ENCODE data around the gene ARL15.

ARL15 gene

GRCh38 chr5:54227109-54227508 lies 83.3 kb downstream of the ARL15 start:
- Histone ChIP-seq H3K4me3 (ENCODE audit: low read length) (no peak overlapping the region), H4K20me1 (ENCODE audit: insufficient read depth, low read length) (no peaks in the 10 kb centered on the region), H3K9me3 (ENCODE audit: insufficient read depth, low read length) (no peaks in the 10 kb centered on the region), H3K4me2 (ENCODE audit: low read length) (no peak overlapping the region), H3K27me3 (ENCODE audit: low read depth, low read length) (no peaks in the 10 kb centered on the region), H3K27ac (ENCODE audit: low read length) (no peak overlapping the region), H3K9ac (ENCODE audit: low read length) (no peak overlapping the region), H3K4me1 (ENCODE audit: low read length) (peaks cover 4% of the 10 kb centered on the region; the same call in 1 of the 2 replicates), H3K36me3 (replicated peaks; ENCODE audit: low read depth, low read length) (no peaks in the 10 kb centered on the region), H2AFZ (ENCODE audit: low read depth, low read length) (no peak overlapping the region), H3K79me2 (ENCODE audit: low read length) (no peaks in the 10 kb centered on the region)
- TF ChIP-seq EZH2phosphoT487 (IDR thresholded peaks at IDR 0.05; ENCODE audit: low read depth) (no peak), CTCF (IDR thresholded peaks at IDR 0.05; ENCODE audit: low read depth, low read length) (no peak)

- TF ChIP-seq EZH2phosphoT487 (IDR thresholded peaks at IDR 0.05; ENCODE audit: low read depth) = no peak
- TF ChIP-seq CTCF (IDR thresholded peaks at IDR 0.05; ENCODE audit: low read depth, low read length) = no peak
- H2AFZ ChIP-seq (ENCODE audit: low read depth, low read length) = no peak overlapping the region
These were observed 84.2 kb downstream of the ARL15 start for GRCh38 chr5:54226215-54226614.

GRCh38 chr5:54224103-54224826 lies 86.1 kb downstream of the ARL15 start:
- Histone ChIP-seq H3K9me3 (ENCODE audit: insufficient read depth, low read length) (no peaks in the 10 kb centered on the region), H2AFZ (ENCODE audit: low read depth, low read length) (no peak overlapping the region), H3K4me3 (ENCODE audit: low read length) (no peak overlapping the region), H3K36me3 (replicated peaks; ENCODE audit: low read depth, low read length) (no peaks in the 10 kb centered on the region), H3K4me1 (ENCODE audit: low read length) (no peaks in the 10 kb centered on the region), H3K79me2 (ENCODE audit: low read length) (no peaks in the 10 kb centered on the region), H3K9ac (ENCODE audit: low read length) (no peak overlapping the region), H4K20me1 (ENCODE audit: insufficient read depth, low read length) (no peaks in the 10 kb centered on the region), H3K27me3 (ENCODE audit: low read depth, low read length) (no peaks in the 10 kb centered on the region), H3K4me2 (ENCODE audit: low read length) (no peak overlapping the region), H3K27ac (ENCODE audit: low read length) (no peak overlapping the region)
- no peak for TF ChIP-seq CTCF (IDR thresholded peaks at IDR 0.05; ENCODE audit: low read depth, low read length)
- TF ChIP-seq EZH2phosphoT487 (IDR thresholded peaks at IDR 0.05; ENCODE audit: low read depth) = no peak

More at GRCh38 chr5:54226215-54226614, 84.2 kb downstream of the ARL15 start:
- no peak overlapping the region for H3K9ac ChIP-seq (ENCODE audit: low read length)
- no peaks in the 10 kb centered on the region for H3K36me3 ChIP-seq (replicated peaks; ENCODE audit: low read depth, low read length)
- H3K27ac ChIP-seq (ENCODE audit: low read length) = no peak overlapping the region
- H3K4me3 ChIP-seq (ENCODE audit: low read length) = no peak overlapping the region
- H3K4me1 ChIP-seq (ENCODE audit: low read length) = peaks cover 4% of the 10 kb centered on the region; the same call in 1 of the 2 replicates
- no peaks in the 10 kb centered on the region for H3K9me3 ChIP-seq (ENCODE audit: insufficient read depth, low read length)
- H3K79me2 ChIP-seq (ENCODE audit: low read length) = no peaks in the 10 kb centered on the region
- H3K27me3 ChIP-seq (ENCODE audit: low read depth, low read length) = no peaks in the 10 kb centered on the region
- H4K20me1 ChIP-seq (ENCODE audit: insufficient read depth, low read length) = no peaks in the 10 kb centered on the region
- H3K4me2 ChIP-seq (ENCODE audit: low read length) = no peak overlapping the region

GRCh38 chr5:54222336-54222735 lies 88.0 kb downstream of the ARL15 start:
- Histone ChIP-seq H3K9ac (ENCODE audit: low read length) (no peak overlapping the region), H2AFZ (ENCODE audit: low read depth, low read length) (no peak overlapping the region), H3K27ac (ENCODE audit: low read length) (no peak overlapping the region), H3K4me2 (ENCODE audit: low read length) (no peak overlapping the region), H3K27me3 (ENCODE audit: low read depth, low read length) (no peaks in the 10 kb centered on the region), H3K36me3 (replicated peaks; ENCODE audit: low read depth, low read length) (no peaks in the 10 kb centered on the region), H3K4me1 (ENCODE audit: low read length) (no peaks in the 10 kb centered on the region), H3K79me2 (ENCODE audit: low read length) (no peaks in the 10 kb centered on the region), H3K4me3 (ENCODE audit: low read length) (no peak overlapping the region), H3K9me3 (ENCODE audit: insufficient read depth, low read length) (no peaks in the 10 kb centered on the region), H4K20me1 (ENCODE audit: insufficient read depth, low read length) (no peaks in the 10 kb centered on the region)
- TF ChIP-seq EZH2phosphoT487 (IDR thresholded peaks at IDR 0.05; ENCODE audit: low read depth) (no peak), CTCF (IDR thresholded peaks at IDR 0.05; ENCODE audit: low read depth, low read length) (no peak)

All from OCI-LY3 (cell line).